ENCODE data around the gene SLC29A1. TPM values are rescaled to one million over a fixed set of nuclear protein-coding genes. Genes with fewer than 3 reads are reported as not detected.

SLC29A1 gene
- total and polyA plus RNA-seq, 9 of the 15 experiments (the other 6 are each of a cell fraction or from before 2014, with no cell fraction given): 18.9 to 170 (median 57.7) TPM

DNA sequence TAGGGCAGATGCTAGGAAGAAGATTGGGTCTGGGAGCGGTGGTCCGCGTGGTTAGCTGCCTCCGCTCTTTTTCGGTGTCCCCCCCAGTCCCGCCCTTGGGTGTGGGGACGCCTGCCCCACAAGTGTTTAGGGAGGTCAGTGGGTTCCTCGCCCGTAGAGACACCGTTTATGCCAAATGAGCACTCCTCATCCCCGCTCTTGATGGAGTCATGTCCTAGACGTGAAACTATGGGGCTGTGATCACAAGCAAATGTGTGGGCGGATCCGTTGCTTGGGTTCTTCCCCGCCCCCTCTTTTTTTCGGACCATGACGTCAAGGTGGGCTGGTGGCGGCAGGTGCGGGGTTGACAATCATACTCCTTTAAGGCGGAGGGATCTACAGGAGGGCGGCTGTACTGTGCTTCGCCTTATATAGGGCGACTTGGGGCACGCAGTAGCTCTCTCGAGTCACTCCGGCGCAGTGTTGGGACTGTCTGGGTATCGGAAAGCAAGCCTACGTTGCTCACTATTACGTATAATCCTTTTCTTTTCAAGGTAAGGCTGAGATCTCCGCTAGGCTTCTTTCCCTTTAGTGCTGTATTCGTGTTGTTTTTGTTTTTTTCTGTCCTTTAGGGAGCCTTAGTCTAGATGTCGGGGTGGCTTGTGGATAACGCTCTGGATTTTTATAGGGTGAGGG lies 23.4 kb downstream of the SLC29A1 start, which contains the start of gene HSP90AB1 (continued):
- TF ChIP-seq, protein P1, sequence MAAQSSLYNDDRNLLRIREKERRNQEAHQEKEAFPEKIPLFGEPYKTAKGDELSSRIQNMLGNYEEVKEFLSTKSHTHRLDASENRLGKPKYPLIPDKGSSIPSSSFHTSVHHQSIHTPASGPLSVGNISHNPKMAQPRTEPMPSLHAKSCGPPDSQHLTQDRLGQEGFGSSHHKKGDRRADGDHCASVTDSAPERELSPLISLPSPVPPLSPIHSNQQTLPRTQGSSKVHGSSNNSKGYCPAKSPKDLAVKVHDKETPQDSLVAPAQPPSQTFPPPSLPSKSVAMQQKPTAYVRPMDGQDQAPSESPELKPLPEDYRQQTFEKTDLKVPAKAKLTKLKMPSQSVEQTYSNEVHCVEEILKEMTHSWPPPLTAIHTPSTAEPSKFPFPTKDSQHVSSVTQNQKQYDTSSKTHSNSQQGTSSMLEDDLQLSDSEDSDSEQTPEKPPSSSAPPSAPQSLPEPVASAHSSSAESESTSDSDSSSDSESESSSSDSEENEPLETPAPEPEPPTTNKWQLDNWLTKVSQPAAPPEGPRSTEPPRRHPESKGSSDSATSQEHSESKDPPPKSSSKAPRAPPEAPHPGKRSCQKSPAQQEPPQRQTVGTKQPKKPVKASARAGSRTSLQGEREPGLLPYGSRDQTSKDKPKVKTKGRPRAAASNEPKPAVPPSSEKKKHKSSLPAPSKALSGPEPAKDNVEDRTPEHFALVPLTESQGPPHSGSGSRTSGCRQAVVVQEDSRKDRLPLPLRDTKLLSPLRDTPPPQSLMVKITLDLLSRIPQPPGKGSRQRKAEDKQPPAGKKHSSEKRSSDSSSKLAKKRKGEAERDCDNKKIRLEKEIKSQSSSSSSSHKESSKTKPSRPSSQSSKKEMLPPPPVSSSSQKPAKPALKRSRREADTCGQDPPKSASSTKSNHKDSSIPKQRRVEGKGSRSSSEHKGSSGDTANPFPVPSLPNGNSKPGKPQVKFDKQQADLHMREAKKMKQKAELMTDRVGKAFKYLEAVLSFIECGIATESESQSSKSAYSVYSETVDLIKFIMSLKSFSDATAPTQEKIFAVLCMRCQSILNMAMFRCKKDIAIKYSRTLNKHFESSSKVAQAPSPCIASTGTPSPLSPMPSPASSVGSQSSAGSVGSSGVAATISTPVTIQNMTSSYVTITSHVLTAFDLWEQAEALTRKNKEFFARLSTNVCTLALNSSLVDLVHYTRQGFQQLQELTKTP (IDR thresholded peaks at IDR 0.05; ENCODE audit: low read depth in 1 of 2, partially characterized antibody in 2 of 2): peak; percentile 83 to 97
- TF ChIP-seq, protein P2, sequence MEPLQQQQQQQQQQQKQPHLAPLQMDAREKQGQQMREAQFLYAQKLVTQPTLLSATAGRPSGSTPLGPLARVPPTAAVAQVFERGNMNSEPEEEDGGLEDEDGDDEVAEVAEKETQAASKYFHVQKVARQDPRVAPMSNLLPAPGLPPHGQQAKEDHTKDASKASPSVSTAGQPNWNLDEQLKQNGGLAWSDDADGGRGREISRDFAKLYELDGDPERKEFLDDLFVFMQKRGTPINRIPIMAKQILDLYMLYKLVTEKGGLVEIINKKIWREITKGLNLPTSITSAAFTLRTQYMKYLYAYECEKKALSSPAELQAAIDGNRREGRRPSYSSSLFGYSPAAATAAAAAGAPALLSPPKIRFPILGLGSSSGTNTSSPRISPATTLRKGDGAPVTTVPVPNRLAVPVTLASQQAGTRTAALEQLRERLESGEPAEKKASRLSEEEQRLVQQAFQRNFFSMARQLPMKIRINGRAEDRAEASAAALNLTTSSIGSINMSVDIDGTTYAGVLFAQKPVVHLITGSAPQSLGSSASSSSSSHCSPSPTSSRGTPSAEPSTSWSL (CRISPR knock-in tag; IDR thresholded peaks at IDR 0.05; ENCODE audit: borderline replicate concordance): no peak
- TF ChIP-seq, protein P3, sequence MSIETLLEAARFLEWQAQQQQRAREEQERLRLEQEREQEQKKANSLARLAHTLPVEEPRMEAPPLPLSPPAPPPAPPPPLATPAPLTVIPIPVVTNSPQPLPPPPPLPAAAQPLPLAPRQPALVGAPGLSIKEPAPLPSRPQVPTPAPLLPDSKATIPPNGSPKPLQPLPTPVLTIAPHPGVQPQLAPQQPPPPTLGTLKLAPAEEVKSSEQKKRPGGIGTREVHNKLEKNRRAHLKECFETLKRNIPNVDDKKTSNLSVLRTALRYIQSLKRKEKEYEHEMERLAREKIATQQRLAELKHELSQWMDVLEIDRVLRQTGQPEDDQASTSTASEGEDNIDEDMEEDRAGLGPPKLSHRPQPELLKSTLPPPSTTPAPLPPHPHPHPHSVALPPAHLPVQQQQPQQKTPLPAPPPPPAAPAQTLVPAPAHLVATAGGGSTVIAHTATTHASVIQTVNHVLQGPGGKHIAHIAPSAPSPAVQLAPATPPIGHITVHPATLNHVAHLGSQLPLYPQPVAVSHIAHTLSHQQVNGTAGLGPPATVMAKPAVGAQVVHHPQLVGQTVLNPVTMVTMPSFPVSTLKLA (conservative IDR thresholded peaks at IDR 0.05): no peak
- peak; percentile 4 for TF ChIP-seq CCNT2 (IDR thresholded peaks at IDR 0.05; ENCODE audit: borderline replicate concordance, extremely low read depth, insufficient read length, low read depth, low read length)
- no peak for TF ChIP-seq XRCC5 (IDR thresholded peaks at IDR 0.05; ENCODE audit: low read depth, low read length)
- no peak for TF ChIP-seq NFE2L1 (tag; IDR thresholded peaks at IDR 0.05; ENCODE audit: borderline replicate concordance, low read depth)
- TF ChIP-seq PCBP2 (IDR thresholded peaks at IDR 0.05; ENCODE audit: low read depth, low read length, poor library complexity, severe bottlenecking): no peak
- no peak for TF ChIP-seq SRF (CRISPR knock-in tag; IDR thresholded peaks at IDR 0.05)
- peak; percentile 48 to 92; a peak in 3 of 4 replicates for TF ChIP-seq NONO (IDR thresholded peaks at IDR 0.05; ENCODE audit: low read depth in 2 of 2, low read length in 1 of 2)
- TF ChIP-seq HDAC6 (IDR thresholded peaks at IDR 0.05; ENCODE audit: low read depth, low read length): peak; percentile 91
- TF ChIP-seq ZNF384 (IDR thresholded peaks at IDR 0.05; ENCODE audit: low read depth, low read length): no peak
- TF ChIP-seq, protein P4, sequence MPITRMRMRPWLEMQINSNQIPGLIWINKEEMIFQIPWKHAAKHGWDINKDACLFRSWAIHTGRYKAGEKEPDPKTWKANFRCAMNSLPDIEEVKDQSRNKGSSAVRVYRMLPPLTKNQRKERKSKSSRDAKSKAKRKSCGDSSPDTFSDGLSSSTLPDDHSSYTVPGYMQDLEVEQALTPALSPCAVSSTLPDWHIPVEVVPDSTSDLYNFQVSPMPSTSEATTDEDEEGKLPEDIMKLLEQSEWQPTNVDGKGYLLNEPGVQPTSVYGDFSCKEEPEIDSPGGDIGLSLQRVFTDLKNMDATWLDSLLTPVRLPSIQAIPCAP (CRISPR knock-in tag; IDR thresholded peaks at IDR 0.05; ENCODE audit: borderline replicate concordance): no peak
- TF ChIP-seq GABPB1 (CRISPR knock-in tag; IDR thresholded peaks at IDR 0.05): no peak
- peak; percentile 31; the same call in 1 of the 2 replicates for TF ChIP-seq TAL1 (IDR thresholded peaks at IDR 0.05)
- no peak for TF ChIP-seq MCM2 (IDR thresholded peaks at IDR 0.05; ENCODE audit: low read depth)
- TF ChIP-seq ZNF184 (CRISPR knock-in tag; IDR thresholded peaks at IDR 0.05): no peak
- TF ChIP-seq U2AF2 (optimal IDR thresholded peaks at IDR 0.05; ENCODE audit: low read depth, low read length): no peak
